ENCODE measurements around the gene TAF11L8. TPM values are rescaled to one million over a fixed set of nuclear protein-coding genes. Genes with fewer than 3 reads are reported as not detected.
"Not testable (repeated sequence)": the region's sequence is repeated elsewhere in the genome, so short reads cannot be mapped to it uniquely, and the experiment has no call there.

The TAF11L8 gene
- not detected for total RNA-seq

GRCh38 chr5:17590860-17591259 is at the start of gene TAF11L8:
TSS of gene TAF11L8 (minus strand) at chr5:17590960.
- H3K27me3 Mint-ChIP-seq; DNase-seq; ATAC-seq (ENCODE audit: low read depth); H3K4me1 Mint-ChIP-seq; POLR2A ChIA-PET; H3K27ac Mint-ChIP-seq; H3K4me3 Mint-ChIP-seq; H3K36me3 Mint-ChIP-seq; H3K9me3 Mint-ChIP-seq: not testable (repeated sequence)

- Mint-ChIP-seq H3K4me3 (no peak within 1 kb of the TSS), H3K27me3 (no peaks in the 10 kb centered on the region), H3K9me3 (peaks cover 3% of the 10 kb centered on the region), H3K4me1 (no peaks in the 10 kb centered on the region), H3K36me3 (no peaks in the 10 kb centered on the region), H3K27ac (no peak within 1 kb of the TSS)
- no peak for ATAC-seq (ENCODE audit: low read depth)
- POLR2A ChIA-PET, result no interaction called here
- DNase-seq, result no peak
Measured at GRCh38 chr5:17634160-17634559, 43.4 kb upstream of the TAF11L8 start, which contains the start of gene TAF11L14. TSS of gene TAF11L14 (plus strand) at chr5:17634460.

GRCh38 chr5:17631788-17632187 is 41.0 kb upstream of the TAF11L8 start, which contains the start of gene TAF11L13:
TSS of gene TAF11L13 (plus strand) at chr5:17632088.
- POLR2A ChIA-PET; ATAC-seq (ENCODE audit: low read depth); H3K4me3 Mint-ChIP-seq; H3K27ac Mint-ChIP-seq; H3K4me1 Mint-ChIP-seq; H3K36me3 Mint-ChIP-seq; H3K9me3 Mint-ChIP-seq; H3K27me3 Mint-ChIP-seq; DNase-seq: not testable (repeated sequence)

GRCh38 chr5:17625686-17626085 is 34.9 kb upstream of the TAF11L8 start:
- H3K4me1 Mint-ChIP-seq, result no peaks in the 10 kb centered on the region
- POLR2A ChIA-PET, result no interaction called here
- no peaks in the 10 kb centered on the region for H3K36me3 Mint-ChIP-seq
- DNase-seq (no peak), ATAC-seq (ENCODE audit: low read depth) (no peak)
- no peaks in the 10 kb centered on the region for H3K9me3 Mint-ChIP-seq
- no peak overlapping the region for H3K4me3 Mint-ChIP-seq
- H3K27ac Mint-ChIP-seq, result no peak overlapping the region
- no peaks in the 10 kb centered on the region for H3K27me3 Mint-ChIP-seq

- no peak overlapping the region for H3K27ac Mint-ChIP-seq
- H3K36me3 Mint-ChIP-seq, result no peaks in the 10 kb centered on the region
- no peak for DNase-seq
- ATAC-seq (ENCODE audit: low read depth), result no peak
- H3K27me3 Mint-ChIP-seq, result no peaks in the 10 kb centered on the region
- no peaks in the 10 kb centered on the region for H3K9me3 Mint-ChIP-seq
- no peak overlapping the region for H3K4me3 Mint-ChIP-seq
- H3K4me1 Mint-ChIP-seq, result no peaks in the 10 kb centered on the region
- POLR2A ChIA-PET, result no interaction called here
Measured at GRCh38 chr5:17620627-17621026, 29.9 kb upstream of the TAF11L8 start.

GRCh38 chr5:17619354-17619753 is 28.6 kb upstream of the TAF11L8 start:
- ATAC-seq (ENCODE audit: low read depth) (no peak), DNase-seq (no peak)
- Mint-ChIP-seq H3K4me1 (no peaks in the 10 kb centered on the region), H3K36me3 (no peaks in the 10 kb centered on the region), H3K27ac (no peak overlapping the region), H3K27me3 (no peaks in the 10 kb centered on the region), H3K4me3 (no peak overlapping the region), H3K9me3 (peaks cover 2% of the 10 kb centered on the region)
- POLR2A ChIA-PET, result no interaction called here

- H3K9me3 Mint-ChIP-seq, result peaks cover 7% of the 10 kb centered on the region
Measured at GRCh38 chr5:17614872-17615605, 24.3 kb upstream of the TAF11L8 start.

GRCh38 chr5:17610092-17610491 is 19.3 kb upstream of the TAF11L8 start, which contains the start of gene TAF11L12:
TSS of gene TAF11L12 (plus strand) at chr5:17610392.
- ATAC-seq (ENCODE audit: low read depth); H3K27me3 Mint-ChIP-seq; H3K4me3 Mint-ChIP-seq; POLR2A ChIA-PET; H3K27ac Mint-ChIP-seq; DNase-seq; H3K36me3 Mint-ChIP-seq; H3K4me1 Mint-ChIP-seq: not testable (repeated sequence)
- peaks cover 14% of the 10 kb centered on the region for H3K9me3 Mint-ChIP-seq

More at GRCh38 chr5:17614872-17615605, 24.3 kb upstream of the TAF11L8 start:
- H3K27me3 Mint-ChIP-seq, result no peaks in the 10 kb centered on the region
- POLR2A ChIA-PET, result no interaction called here
- no peak overlapping the region for H3K27ac Mint-ChIP-seq
- no peak overlapping the region for H3K4me3 Mint-ChIP-seq
- DNase-seq (no peak), ATAC-seq (ENCODE audit: low read depth) (no peak)
- no peaks in the 10 kb centered on the region for H3K36me3 Mint-ChIP-seq
- no peaks in the 10 kb centered on the region for H3K4me1 Mint-ChIP-seq

- H3K36me3 Mint-ChIP-seq; H3K4me3 Mint-ChIP-seq; DNase-seq; ATAC-seq (ENCODE audit: low read depth); H3K27ac Mint-ChIP-seq; H3K4me1 Mint-ChIP-seq; POLR2A ChIA-PET; H3K27me3 Mint-ChIP-seq: not testable (repeated sequence)
- H3K9me3 Mint-ChIP-seq, result peaks cover 10% of the 10 kb centered on the region
Measured at GRCh38 chr5:17607461-17607860, 16.7 kb upstream of the TAF11L8 start.

- no peak overlapping the region for H3K27ac Mint-ChIP-seq
- ATAC-seq (ENCODE audit: low read depth), result no peak
- peaks cover 11% of the 10 kb centered on the region for H3K9me3 Mint-ChIP-seq
- no peaks in the 10 kb centered on the region for H3K27me3 Mint-ChIP-seq
- DNase-seq, result no peak
- no peaks in the 10 kb centered on the region for H3K36me3 Mint-ChIP-seq
- no peak overlapping the region for H3K4me3 Mint-ChIP-seq
- POLR2A ChIA-PET, result no interaction called here
- H3K4me1 Mint-ChIP-seq, result no peaks in the 10 kb centered on the region
Measured at GRCh38 chr5:17604951-17605350, 14.2 kb upstream of the TAF11L8 start.

- H3K27me3 Mint-ChIP-seq; ATAC-seq (ENCODE audit: low read depth); H3K27ac Mint-ChIP-seq; H3K4me1 Mint-ChIP-seq; H3K36me3 Mint-ChIP-seq; DNase-seq; H3K4me3 Mint-ChIP-seq; POLR2A ChIA-PET: not testable (repeated sequence)
- peaks cover 12% of the 10 kb centered on the region for H3K9me3 Mint-ChIP-seq
Measured at GRCh38 chr5:17603880-17604279, 13.1 kb upstream of the TAF11L8 start, which contains the start of gene TAF11L11. TSS of gene TAF11L11 (plus strand) at chr5:17604183.

- H3K4me3 Mint-ChIP-seq; POLR2A ChIA-PET; DNase-seq; ATAC-seq (ENCODE audit: low read depth); H3K27ac Mint-ChIP-seq; H3K4me1 Mint-ChIP-seq; H3K27me3 Mint-ChIP-seq; H3K36me3 Mint-ChIP-seq; H3K9me3 Mint-ChIP-seq: not testable (repeated sequence)
Measured at GRCh38 chr5:17597728-17598127, 7.0 kb upstream of the TAF11L8 start, which contains the start of gene TAF11L10. TSS of gene TAF11L10 (minus strand) at chr5:17597828.

- DNase-seq; POLR2A ChIA-PET; H3K27ac Mint-ChIP-seq; ATAC-seq (ENCODE audit: low read depth); H3K9me3 Mint-ChIP-seq; H3K4me1 Mint-ChIP-seq; H3K4me3 Mint-ChIP-seq; H3K27me3 Mint-ChIP-seq; H3K36me3 Mint-ChIP-seq: not testable (repeated sequence)
Measured at GRCh38 chr5:17594255-17594654, 3.5 kb upstream of the TAF11L8 start, which contains the start of gene TAF11L9. TSS of gene TAF11L9 (minus strand) at chr5:17594394.

- H3K36me3 Mint-ChIP-seq; POLR2A ChIA-PET; H3K27me3 Mint-ChIP-seq; H3K27ac Mint-ChIP-seq; H3K4me3 Mint-ChIP-seq; ATAC-seq (ENCODE audit: low read depth); H3K4me1 Mint-ChIP-seq; H3K9me3 Mint-ChIP-seq; DNase-seq: not testable (repeated sequence)
Measured at GRCh38 chr5:17585658-17586057, 5.1 kb downstream of the TAF11L8 start, which contains the start of gene TAF11L7. TSS of gene TAF11L7 (minus strand) at chr5:17585758.
